Islet of Langerhans (tissue), 1 donor: ENCODE measurements around the gene TMEM18.

Experiments used
- FAIRE-seq: peaks from one replicate; lab custom pipeline; 2011; peaks lifted over from hg19 to GRCh38; lab: Jason Lieb, UNC

Gene TMEM18

DNA sequence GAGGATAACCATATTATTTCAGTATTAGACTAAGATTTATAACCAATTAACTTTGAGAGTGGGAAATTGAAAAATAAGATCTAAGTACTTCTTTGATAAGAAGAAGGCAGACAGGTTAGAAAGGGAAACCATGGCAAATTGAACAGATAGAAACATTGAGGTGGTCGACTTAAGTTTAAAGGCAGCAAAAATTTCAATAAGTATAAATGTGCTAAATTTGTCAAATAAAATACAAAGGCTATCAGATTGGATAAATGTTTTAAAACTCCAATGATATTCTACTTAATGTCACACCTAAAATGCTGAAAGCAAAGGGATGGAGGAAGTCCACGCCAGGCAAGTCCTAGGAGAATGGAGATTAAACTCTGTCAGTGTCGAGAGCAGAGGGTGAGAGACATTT is 59.2 kb downstream of the TMEM18 start:
- no peak for FAIRE-seq
